Astrocyte of the cerebellum (primary cell): ENCODE measurements around the gene SP7.
A peak's percentile ranks its signal among the peaks of the same experiment; 100 is the strongest.

Experiments used
- DNase-seq: peaks from one replicate; pipeline ENCODE4 v3.0.0-alpha.2; 2011; ENCODE audit warnings: low read depth
- H3K4me3 ChIP-seq: 2 replicates; pipeline ENCODE4 v1.5.1; 2011; ENCODE audit warnings: mild to moderate bottlenecking, low read depth, low read length, moderate library complexity
- CTCF ChIP-seq: IDR thresholded peaks from 2 replicates; pipeline ENCODE4 v1.5.1; 2012; ENCODE audit warnings: low read length, low read depth, moderate library complexity, mild to moderate bottlenecking; ENCODE audit errors: missing control alignments
- in situ Hi-C: cut with HindIII; loops from 2 replicates; pipeline ENCODE4 v1.10.0; 2017; ENCODE audit warnings: low sequenced_read_pairs

The SP7 gene

DNA sequence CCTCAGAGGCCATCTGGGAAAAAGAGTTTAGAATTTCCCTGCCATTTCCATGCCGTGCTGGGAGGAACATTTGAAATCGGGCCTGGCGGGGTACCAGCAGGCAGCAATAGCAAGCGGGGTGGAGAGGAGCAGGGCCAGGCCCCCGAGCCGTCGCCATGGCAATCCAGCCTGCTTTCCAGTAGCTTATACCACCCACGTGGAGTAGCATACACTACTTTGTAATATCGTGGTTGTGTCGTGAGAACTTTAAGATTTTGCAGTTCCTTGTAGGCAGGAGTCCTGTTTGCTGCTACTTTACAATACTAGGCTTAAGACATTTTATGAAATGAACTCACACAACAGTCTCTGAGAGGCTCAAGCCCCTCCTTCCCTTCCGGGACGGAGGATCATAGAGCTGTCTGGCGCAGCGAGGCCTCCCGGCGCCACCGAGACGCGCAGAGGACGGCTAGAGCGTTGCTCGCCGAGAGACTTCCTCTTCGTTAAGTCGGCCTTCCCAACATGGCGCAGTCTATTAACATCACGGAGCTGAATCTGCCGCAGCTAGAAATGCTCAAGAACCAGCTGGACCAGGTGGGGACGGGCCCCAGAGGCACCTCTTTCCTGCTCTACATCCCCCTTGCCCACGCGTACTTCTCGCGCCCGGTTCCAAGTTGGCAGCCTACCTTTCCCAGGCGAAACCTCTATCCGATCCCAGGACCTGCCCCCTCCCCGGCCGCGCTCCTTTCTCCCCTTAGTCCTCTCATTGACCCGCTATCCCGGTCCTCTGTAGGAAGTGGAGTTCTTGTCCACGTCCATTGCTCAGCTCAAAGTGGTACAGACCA lies 40.9 kb downstream of the SP7 start, which contains the start of gene PFDN5:
Gene PFDN5, plus strand, starts transcription at position 473 of the 821 bp plus-strand sequence. Its CDS starts 26 bp downstream, at position 499.
- peak; percentile 82 for DNase-seq
- in situ Hi-C loops, result loop anchor here (5.0 kb wide), 1 partner anchor 123 kb away; no protein-coding TSS in a partner anchor
- no peak for TF ChIP-seq CTCF
- peak within 1 kb of the TSS; percentile 99 for H3K4me3 ChIP-seq

DNA sequence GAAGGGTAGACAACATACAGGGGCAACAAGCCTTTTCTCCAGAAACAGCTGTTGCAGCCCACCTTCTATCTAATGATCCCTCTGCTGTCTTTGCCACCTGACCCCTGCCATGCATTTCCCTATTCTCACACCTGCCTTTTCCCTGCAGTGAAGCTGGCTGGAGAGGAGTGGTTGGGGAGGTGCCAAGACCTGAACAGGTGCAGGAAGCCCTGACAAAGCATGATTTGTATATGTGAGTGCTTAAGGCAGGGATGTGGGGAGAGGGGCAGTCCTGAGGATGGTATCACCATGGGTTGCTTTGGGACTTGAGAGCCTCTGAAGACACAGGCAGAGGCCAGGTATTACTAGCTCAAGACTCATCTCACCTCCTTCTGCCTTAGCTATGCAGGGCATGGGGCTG lies 43.7 kb downstream of the SP7 start:
- H3K4me3 ChIP-seq, result no peak overlapping the region
- in situ Hi-C loops, result no loop called here
- DNase-seq, result no peak
- TF ChIP-seq CTCF, result no peak

- TF ChIP-seq CTCF, result no peak
- in situ Hi-C loops, result no loop called here
- no peak overlapping the region for H3K4me3 ChIP-seq
- no peak for DNase-seq
Measured at GRCh38 chr12:53290661-53291060, 45.5 kb downstream of the SP7 start.

GRCh38 chr12:53289891-53290290 lies 46.3 kb downstream of the SP7 start:
- no peak for DNase-seq
- in situ Hi-C loops, result loop anchor here (5.0 kb wide), 1 partner anchor 203 kb away; no protein-coding TSS in a partner anchor
- no peak overlapping the region for H3K4me3 ChIP-seq
- no peak for TF ChIP-seq CTCF

GRCh38 chr12:53288322-53288721 lies 47.8 kb downstream of the SP7 start:
- H3K4me3 ChIP-seq, result no peak overlapping the region
- no peak for DNase-seq
- in situ Hi-C loops, result loop anchor here (5.0 kb wide), 1 partner anchor 201 kb away; no protein-coding TSS in a partner anchor
- no peak for TF ChIP-seq CTCF

DNA sequence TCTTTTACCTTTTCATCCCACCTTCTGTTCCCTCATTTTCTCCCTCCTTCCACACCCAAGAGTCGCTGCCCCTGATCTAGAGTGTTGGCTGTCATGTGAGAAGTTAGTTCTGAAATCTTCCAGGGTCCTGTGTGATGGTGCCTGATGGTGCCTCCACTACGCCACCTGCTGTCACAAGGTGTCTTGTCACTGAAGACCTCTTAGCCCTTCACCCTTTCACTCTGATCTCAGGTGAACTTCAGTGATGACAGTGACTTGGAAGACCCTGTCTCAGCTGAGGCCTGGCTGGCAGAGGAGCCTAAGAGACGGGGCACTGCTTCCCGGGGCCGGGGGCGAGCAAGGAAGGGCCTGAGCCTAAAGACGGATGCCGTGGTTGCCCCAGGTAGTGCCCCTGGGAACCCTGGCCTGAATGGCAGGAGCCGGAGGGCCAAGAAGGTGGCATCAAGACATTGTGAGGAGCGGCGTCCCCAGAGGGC lies 48.4 kb downstream of the SP7 start:
- H3K4me3 ChIP-seq, result no peak overlapping the region
- peak; percentile 65 for TF ChIP-seq CTCF
- in situ Hi-C loops, result loop anchor here (5.0 kb wide), 1 partner anchor 200 kb away; no protein-coding TSS in a partner anchor
- DNase-seq, result peak; percentile 34
